ENCODE results near the gene MAPK7. TPM values are rescaled to one million over a fixed set of nuclear protein-coding genes. Genes with fewer than 3 reads are reported as not detected.

Gene MAPK7
- total RNA-seq, 1 experiment from 2014 or later, result 20.8 TPM

DNA sequence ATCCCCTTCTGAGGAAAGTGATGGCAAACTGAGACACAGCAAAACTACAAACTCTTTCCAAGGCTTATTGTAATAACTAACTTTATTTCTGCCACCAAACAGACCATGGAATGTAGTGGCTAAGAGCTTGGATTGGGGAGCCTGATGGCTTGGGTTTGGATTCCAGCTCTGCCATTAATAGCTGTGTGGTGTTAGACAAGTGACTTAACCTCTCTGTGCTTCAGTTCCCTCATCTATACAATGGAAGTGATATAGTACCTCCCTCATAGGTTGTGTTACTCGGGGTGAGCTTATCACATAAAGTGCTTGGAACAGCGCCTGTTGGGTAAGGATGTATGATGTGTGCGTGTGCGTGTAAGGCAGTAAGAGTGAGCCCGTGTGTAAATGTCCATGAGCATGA is 26.8 kb downstream of the MAPK7 start:
- H3K4me3 Mint-ChIP-seq (ENCODE audit: unreplicated experiment), result no peak overlapping the region
- H3K36me3 Mint-ChIP-seq (ENCODE audit: insufficient read depth, unreplicated experiment), result no peaks in the 10 kb centered on the region
- H3K9me3 ChIP-seq, result no peaks in the 10 kb centered on the region
- POLR2A ChIA-PET, result interaction anchor here (0.6 kb wide), 1 partner anchor 28 kb away, joined by 3 read pairs; no protein-coding TSS in a partner anchor
- H3K27ac Mint-ChIP-seq (ENCODE audit: unreplicated experiment), result no peak overlapping the region
- DNase-seq, result peak in 1 of 2 experiments; percentile 1
- intact Hi-C loops (cut with micrococcal nuclease; ENCODE audit: unreplicated experiment), result loop anchor here (5.0 kb wide), 1 partner anchor 42 kb away; no protein-coding TSS in a partner anchor
- H3K27me3 Mint-ChIP-seq (ENCODE audit: insufficient read depth, unreplicated experiment), result peaks cover 3% of the 10 kb centered on the region
- peaks cover 2% of the 10 kb centered on the region for H3K4me1 Mint-ChIP-seq (ENCODE audit: low read depth, unreplicated experiment)
- no TSS peak for BruUV-seq (replicated peaks)
- H3K27me3 ChIP-seq (replicated peaks; ENCODE audit: control insufficient read depth, insufficient read depth, low read length), result no peaks in the 10 kb centered on the region
- H3K9me3 Mint-ChIP-seq (ENCODE audit: unreplicated experiment), result no peaks in the 10 kb centered on the region
- no peak overlapping the region for H3K4me3 ChIP-seq (ENCODE audit: low read depth, low read length)
- H3K4me1 ChIP-seq, result no peaks in the 10 kb centered on the region
- CTCF ChIA-PET, result no interaction called here
- no peaks in the 10 kb centered on the region for H3K36me3 ChIP-seq (ENCODE audit: control insufficient read depth, insufficient read depth, low read length)
- TF ChIP-seq, protein P1, sequence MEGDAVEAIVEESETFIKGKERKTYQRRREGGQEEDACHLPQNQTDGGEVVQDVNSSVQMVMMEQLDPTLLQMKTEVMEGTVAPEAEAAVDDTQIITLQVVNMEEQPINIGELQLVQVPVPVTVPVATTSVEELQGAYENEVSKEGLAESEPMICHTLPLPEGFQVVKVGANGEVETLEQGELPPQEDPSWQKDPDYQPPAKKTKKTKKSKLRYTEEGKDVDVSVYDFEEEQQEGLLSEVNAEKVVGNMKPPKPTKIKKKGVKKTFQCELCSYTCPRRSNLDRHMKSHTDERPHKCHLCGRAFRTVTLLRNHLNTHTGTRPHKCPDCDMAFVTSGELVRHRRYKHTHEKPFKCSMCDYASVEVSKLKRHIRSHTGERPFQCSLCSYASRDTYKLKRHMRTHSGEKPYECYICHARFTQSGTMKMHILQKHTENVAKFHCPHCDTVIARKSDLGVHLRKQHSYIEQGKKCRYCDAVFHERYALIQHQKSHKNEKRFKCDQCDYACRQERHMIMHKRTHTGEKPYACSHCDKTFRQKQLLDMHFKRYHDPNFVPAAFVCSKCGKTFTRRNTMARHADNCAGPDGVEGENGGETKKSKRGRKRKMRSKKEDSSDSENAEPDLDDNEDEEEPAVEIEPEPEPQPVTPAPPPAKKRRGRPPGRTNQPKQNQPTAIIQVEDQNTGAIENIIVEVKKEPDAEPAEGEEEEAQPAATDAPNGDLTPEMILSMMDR (IDR thresholded peaks at IDR 0.05; ENCODE audit: insufficient read depth in 1 of 2, low read depth in 1 of 2, low read length in 1 of 2, severe bottlenecking in 1 of 2, unreplicated experiment in 1 of 2), result no peak

DNA sequence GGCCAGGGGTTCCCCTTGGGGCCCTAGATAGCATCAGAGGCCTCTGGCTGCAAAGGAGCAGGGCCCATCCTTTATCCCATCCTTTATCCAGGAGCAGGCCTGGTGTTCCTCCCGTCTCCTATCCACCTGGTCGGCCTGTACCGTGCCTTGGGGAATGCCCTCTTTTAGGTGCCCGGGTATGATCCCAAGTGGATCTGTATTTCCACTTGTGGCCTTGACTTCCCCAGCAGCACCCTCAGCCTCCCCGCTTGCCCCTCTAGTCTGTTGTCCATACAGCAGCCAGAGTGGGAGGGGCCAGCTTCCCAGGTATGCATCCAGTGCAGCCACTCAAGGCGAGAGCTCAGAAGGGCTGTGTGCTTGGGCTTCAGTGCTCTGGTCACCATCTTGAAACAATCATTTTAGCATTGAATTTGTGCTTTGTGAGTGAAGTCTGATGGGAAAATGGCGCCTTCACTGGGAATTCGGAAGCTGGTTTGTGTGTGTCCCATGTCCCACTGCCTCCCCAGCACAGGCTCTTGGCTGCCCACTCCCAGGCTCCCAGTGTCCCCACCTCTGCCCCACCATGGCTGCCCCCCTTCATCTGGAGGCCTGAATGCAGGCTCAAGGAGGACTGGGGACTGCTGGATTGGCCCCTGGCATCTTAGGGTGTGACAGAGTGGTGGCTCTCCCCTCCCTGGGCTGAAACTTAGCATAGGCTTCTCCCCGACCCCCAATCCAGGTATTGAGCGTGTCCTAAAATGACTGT is 29.5 kb downstream of the MAPK7 start:
- no peaks in the 10 kb centered on the region for H3K9me3 Mint-ChIP-seq (ENCODE audit: unreplicated experiment)
- no peaks in the 10 kb centered on the region for H3K36me3 Mint-ChIP-seq (ENCODE audit: insufficient read depth, unreplicated experiment)
- Histone ChIP-seq H3K4me1 (no peaks in the 10 kb centered on the region), H3K4me3 (ENCODE audit: low read depth, low read length) (no peak overlapping the region), H3K36me3 (ENCODE audit: control insufficient read depth, insufficient read depth, low read length) (no peaks in the 10 kb centered on the region), H3K9me3 (no peaks in the 10 kb centered on the region), H3K27me3 (replicated peaks; ENCODE audit: control insufficient read depth, insufficient read depth, low read length) (no peaks in the 10 kb centered on the region)
- ChIA-PET POLR2A (no interaction called here), CTCF (no interaction called here)
- peaks cover 6% of the 10 kb centered on the region for H3K4me1 Mint-ChIP-seq (ENCODE audit: low read depth, unreplicated experiment)
- H3K27ac Mint-ChIP-seq (ENCODE audit: unreplicated experiment), result no peak overlapping the region
- BruUV-seq (replicated peaks), result no TSS peak
- peak in 1 of 2 experiments; percentile 26 for DNase-seq
- intact Hi-C loops (cut with micrococcal nuclease; ENCODE audit: unreplicated experiment), result loop anchor here (5.0 kb wide), 1 partner anchor 40 kb away; no protein-coding TSS in a partner anchor
- H3K4me3 Mint-ChIP-seq (ENCODE audit: unreplicated experiment), result no peak overlapping the region
- TF ChIP-seq, protein P1 (IDR thresholded peaks at IDR 0.05; ENCODE audit: insufficient read depth in 1 of 2, low read depth in 1 of 2, low read length in 1 of 2, severe bottlenecking in 1 of 2, unreplicated experiment in 1 of 2), result no peak
- H3K27me3 Mint-ChIP-seq (ENCODE audit: insufficient read depth, unreplicated experiment), result peaks cover 3% of the 10 kb centered on the region

DNA sequence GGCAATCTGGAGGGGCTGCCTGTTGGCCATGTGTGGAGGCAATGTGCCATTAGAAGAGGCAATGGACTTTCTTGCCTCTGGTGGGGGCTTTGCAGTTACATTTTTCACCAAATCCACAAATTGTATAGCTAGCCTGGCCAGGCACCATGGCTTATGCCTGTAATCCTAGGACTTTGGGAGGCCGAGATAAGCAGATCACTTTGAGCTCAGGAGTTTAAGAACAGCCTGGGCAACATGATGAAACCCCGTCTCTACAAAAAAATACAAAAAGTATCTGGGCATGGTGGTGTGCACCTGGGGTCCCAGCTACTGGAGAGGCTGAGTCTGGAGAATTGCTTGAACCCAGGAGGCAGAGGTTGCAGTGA is 30.0 kb downstream of the MAPK7 start:
- H3K9me3 ChIP-seq, result no peaks in the 10 kb centered on the region
- no peak overlapping the region for H3K4me3 ChIP-seq (ENCODE audit: low read depth, low read length)
- Mint-ChIP-seq H3K27me3 (ENCODE audit: insufficient read depth, unreplicated experiment) (peaks cover 3% of the 10 kb centered on the region), H3K36me3 (ENCODE audit: insufficient read depth, unreplicated experiment) (no peaks in the 10 kb centered on the region), H3K27ac (ENCODE audit: unreplicated experiment) (no peak overlapping the region), H3K9me3 (ENCODE audit: unreplicated experiment) (no peaks in the 10 kb centered on the region), H3K4me1 (ENCODE audit: low read depth, unreplicated experiment) (peaks cover 6% of the 10 kb centered on the region), H3K4me3 (ENCODE audit: unreplicated experiment) (no peak overlapping the region)
- TF ChIP-seq, protein P1 (IDR thresholded peaks at IDR 0.05; ENCODE audit: insufficient read depth in 1 of 2, low read depth in 1 of 2, low read length in 1 of 2, severe bottlenecking in 1 of 2, unreplicated experiment in 1 of 2), result no peak
- H3K4me1 ChIP-seq, result no peaks in the 10 kb centered on the region
- CTCF ChIA-PET, result no interaction called here
- BruUV-seq (replicated peaks), result no TSS peak
- intact Hi-C loops (cut with micrococcal nuclease; ENCODE audit: unreplicated experiment), result loop anchor here (5.0 kb wide), 1 partner anchor 39 kb away; no protein-coding TSS in a partner anchor
- no peaks in the 10 kb centered on the region for H3K27me3 ChIP-seq (replicated peaks; ENCODE audit: control insufficient read depth, insufficient read depth, low read length)
- DNase-seq, result no peak
- POLR2A ChIA-PET, result no interaction called here
- H3K36me3 ChIP-seq (ENCODE audit: control insufficient read depth, insufficient read depth, low read length), result no peaks in the 10 kb centered on the region
